Measurements from ENCODE around the gene PANX2. TPM values are rescaled to one million over a fixed set of nuclear protein-coding genes. Genes with fewer than 3 reads are reported as not detected.

Gene PANX2
- total and polyA plus RNA-seq, 2 of the 4 experiments (the other 2 are of a cell fraction): 0.18 to 1.7 TPM

DNA sequence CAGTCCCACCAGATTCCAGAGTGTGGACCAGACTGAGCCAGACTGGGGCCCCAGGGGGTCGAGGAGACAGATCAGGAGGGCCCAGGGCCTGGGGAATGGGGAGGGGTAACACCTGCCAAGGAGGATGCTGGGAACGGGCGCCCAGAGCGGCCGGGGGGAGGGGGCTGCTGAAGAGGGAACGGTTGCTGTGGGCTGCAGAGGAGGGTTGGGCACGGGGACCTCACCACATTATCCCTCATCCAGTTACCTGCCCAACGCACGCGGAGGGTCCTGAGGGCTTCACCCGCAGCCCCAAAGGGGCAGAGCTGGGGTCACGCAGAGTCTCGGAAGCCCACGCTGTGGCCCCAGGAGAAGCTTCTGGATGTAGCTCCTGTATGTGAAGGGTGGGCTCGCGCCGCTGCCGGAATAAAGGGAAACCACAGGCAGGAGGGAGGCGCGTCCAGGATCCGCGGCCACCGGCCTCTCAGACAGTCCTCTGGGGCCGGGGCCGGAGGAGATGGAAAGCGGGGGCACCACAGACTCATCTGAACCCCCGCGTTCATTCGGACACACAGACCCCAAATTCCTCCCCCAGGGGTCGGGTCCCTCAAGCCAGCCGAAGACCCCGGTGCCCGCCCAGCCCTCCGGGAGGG, 29.4 kb downstream of the PANX2 start:
- intact Hi-C loops (cut with micrococcal nuclease): loop anchor here (10.0 kb wide), 1 partner anchor 225 kb away; no protein-coding TSS in a partner anchor
- TF ChIP-seq CTCF (conservative IDR thresholded peaks at IDR 0.05; ENCODE audit: low read depth, low read length) (no peak), RAD21 (IDR thresholded peaks at IDR 0.05; ENCODE audit: low read length) (no peak), NFE2L2 (IDR thresholded peaks at IDR 0.05; ENCODE audit: low read depth, low read length) (no peak), CEBPB (IDR thresholded peaks at IDR 0.05; ENCODE audit: low read depth, low read length) (no peak), RFX5 (IDR thresholded peaks at IDR 0.05; ENCODE audit: low read depth, low read length) (no peak), BHLHE40 (IDR thresholded peaks at IDR 0.05; ENCODE audit: low read depth, low read length) (no peak), SMC3 (IDR thresholded peaks at IDR 0.05; ENCODE audit: low read depth, low read length) (no peak), MAFK (IDR thresholded peaks at IDR 0.05; ENCODE audit: low read depth, low read length) (no peak), MXI1 (IDR thresholded peaks at IDR 0.05; ENCODE audit: borderline replicate concordance, low read depth, low read length) (no peak), FOS (IDR thresholded peaks at IDR 0.05; ENCODE audit: low read depth, low read length) (no peak), CHD1 (IDR thresholded peaks at IDR 0.05; ENCODE audit: low read depth, low read length) (no peak), POLR2A (IDR thresholded peaks at IDR 0.05; ENCODE audit: low read depth, low read length) (no peak), USF2 (IDR thresholded peaks at IDR 0.05; ENCODE audit: low read depth, low read length) (no peak), RCOR1 (IDR thresholded peaks at IDR 0.05; ENCODE audit: insufficient replicate concordance, low read length) (no peak)
- TF ChIP-seq, protein P1, sequence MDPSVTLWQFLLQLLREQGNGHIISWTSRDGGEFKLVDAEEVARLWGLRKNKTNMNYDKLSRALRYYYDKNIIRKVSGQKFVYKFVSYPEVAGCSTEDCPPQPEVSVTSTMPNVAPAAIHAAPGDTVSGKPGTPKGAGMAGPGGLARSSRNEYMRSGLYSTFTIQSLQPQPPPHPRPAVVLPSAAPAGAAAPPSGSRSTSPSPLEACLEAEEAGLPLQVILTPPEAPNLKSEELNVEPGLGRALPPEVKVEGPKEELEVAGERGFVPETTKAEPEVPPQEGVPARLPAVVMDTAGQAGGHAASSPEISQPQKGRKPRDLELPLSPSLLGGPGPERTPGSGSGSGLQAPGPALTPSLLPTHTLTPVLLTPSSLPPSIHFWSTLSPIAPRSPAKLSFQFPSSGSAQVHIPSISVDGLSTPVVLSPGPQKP (IDR thresholded peaks at IDR 0.05; ENCODE audit: borderline replicate concordance, low read depth, low read length): no peak
- no peak overlapping the region for H3K14ac ChIP-seq (replicated peaks; ENCODE audit: low read depth, low read length)
- no peak overlapping the region for H3K4ac ChIP-seq (ENCODE audit: low read depth, low read length)
- H4K5ac ChIP-seq (ENCODE audit: low read depth, low read length): no peak overlapping the region
- H3K4me2 ChIP-seq (ENCODE audit: low read depth, low read length): peak overlapping the region; percentile 87
- peaks cover 37 to 41% of the 10 kb centered on the region in 2 experiments for H3K79me1 ChIP-seq (ENCODE audit: low read depth in 1 of 2, low read length in 2 of 2)
- CTCF ChIA-PET: no interaction called here
- in situ Hi-C loops (cut with MboI; ENCODE audit: low sequenced_read_pairs): loop anchor here (25.0 kb wide), 1 partner anchor 388 kb away; no protein-coding TSS in a partner anchor
- no peak overlapping the region for H3K23ac ChIP-seq (ENCODE audit: low read depth, low read length)
- no peak overlapping the region for H4K91ac ChIP-seq (ENCODE audit: insufficient read depth, low read depth, low read length)
- ATAC-seq (ENCODE audit: low read depth) (peak; percentile 18), DNase-seq (no peak)
- H2BK20ac ChIP-seq (ENCODE audit: low read depth, low read length): no peak overlapping the region
- peak overlapping the region; percentile 95 for H2AFZ ChIP-seq (replicated peaks; ENCODE audit: low read length, poor library complexity)
- H3K36me3 ChIP-seq (ENCODE audit: control insufficient read depth, insufficient read depth, low read length): peaks cover 21% of the 10 kb centered on the region
- no peak overlapping the region for H2BK120ac ChIP-seq (ENCODE audit: low read depth, low read length)
- H3K56ac ChIP-seq (ENCODE audit: extremely low read depth, insufficient read depth, low read length): 0 out of 2 replicates have a peak overlapping the region, but pooled peaks have one; percentile 11
- WGBS, 2 experiments (ENCODE audit: extremely low coverage in 2 of 2, insufficient read length in 1 of 2): 0% methylated on average over 9 of the region's 34 CpGs; no CpG with 5 or more reads in 1 of the 2 experiments
- H3K9me1 ChIP-seq (ENCODE audit: insufficient read depth, low read length): 0 out of 2 replicates have a peak, but pooled peaks cover 2% of the 10 kb centered on the region
- H3K4me1 ChIP-seq (ENCODE audit: control insufficient read depth, insufficient read depth, low read length): peaks cover 4% of the 10 kb centered on the region; the same call in 1 of the 2 replicates
- H4K20me1 ChIP-seq (ENCODE audit: insufficient read depth, low read length): peaks cover 8% of the 10 kb centered on the region
- H2AK9ac ChIP-seq (replicated peaks; ENCODE audit: low read depth, low read length, poor library complexity): peak overlapping the region; percentile 87
- no peak overlapping the region for H4K8ac ChIP-seq (ENCODE audit: low read depth in 2 of 2, low read length in 2 of 2)
- no peaks in the 10 kb centered on the region for H3K9me3 ChIP-seq (ENCODE audit: control insufficient read depth, insufficient read depth, low read length)
- POLR2A ChIA-PET (ENCODE audit: unreplicated experiment): no interaction called here
- dilution Hi-C loops (cut with HindIII; ENCODE audit: low sequenced_read_pairs, unreplicated experiment): no loop called here
- peak overlapping the region; percentile 75 for H3K9ac ChIP-seq (ENCODE audit: low read depth, low read length)
- H3K18ac ChIP-seq (ENCODE audit: low read depth, low read length): no peak overlapping the region
- H2BK5ac ChIP-seq (ENCODE audit: low read depth, low read length, poor library complexity, severe bottlenecking): no peak overlapping the region
- H3K27ac ChIP-seq (ENCODE audit: insufficient read depth, low read length): peak overlapping the region; percentile 16; the same call in 1 of the 2 replicates
- H3K4me3 ChIP-seq (ENCODE audit: insufficient read depth, low read depth, low read length): peak overlapping the region; percentile 92
- no peaks in the 10 kb centered on the region for H3K27me3 ChIP-seq (ENCODE audit: control insufficient read depth, insufficient read depth, low read length)
- no peak overlapping the region for H2BK15ac ChIP-seq (ENCODE audit: low read depth, low read length)
- no TSS peak for BruUV-seq (replicated peaks)
- H2AK5ac ChIP-seq (ENCODE audit: low read depth, low read length): no peak overlapping the region

Measured in IMR-90 (cell line).